K562 (cell line): ENCODE results near the gene BRME1. TPM values are rescaled to one million over a fixed set of nuclear protein-coding genes. Genes with fewer than 3 reads are reported as not detected.

Source experiments
- CHD1 ChIP-seq: fragments of 200-600 bp; sonication (generic); IDR thresholded peaks from one replicate; pipeline ENCODE4 v1.6.1; 2012; ENCODE audit warnings: mild to moderate bottlenecking, moderate library complexity, low read length, inconsistent platforms
- DPF2 ChIP-seq: fragments of 450-650 bp; IDR thresholded peaks from 2 replicates; pipeline ENCODE4 v1.6.1; 2016
- GATAD2B ChIP-seq: fragments of 450-650 bp; IDR thresholded peaks from 2 replicates; pipeline ENCODE4 v1.6.1; 2017; ENCODE audit warnings: mild to moderate bottlenecking, borderline replicate concordance
- JUND ChIP-seq, 2 experiments: IDR thresholded peaks; 2 replicates in 1 of 2; 3 replicates in 1 of 2; pipeline ENCODE4 v1.6.1; 2011; ENCODE audit warnings: borderline replicate concordance in 2 of 2, low read depth in 2 of 2, low read length in 2 of 2, improper control_type of control experiment in 1 of 2, missing biosample characterization in 1 of 2, missing genetic modification characterization in 1 of 2, missing genetic modification reagents in 1 of 2
- KLF13 ChIP-seq: fragments of 450-650 bp; IDR thresholded peaks from 2 replicates; pipeline ENCODE4 v1.6.1; 2016; ENCODE audit warnings: missing genetic modification characterization, low read depth, mild to moderate bottlenecking, missing compliant biosample characterization, moderate library complexity, borderline replicate concordance
- MAZ ChIP-seq, 2 experiments: fragments of 450-650 bp in 1 of 2; sonication (generic) in 1 of 2; formaldehyde crosslinking; IDR thresholded peaks in 1 of 2; conservative IDR thresholded peaks in 1 of 2; 2 replicates each; pipeline versions ENCODE4 v1.4.0 to v1.5.0; 2020; ENCODE audit warnings: mild to moderate bottlenecking in 1 of 2, missing genetic modification reagents in 1 of 2
- NFRKB ChIP-seq: fragments of 450-650 bp; IDR thresholded peaks from 2 replicates; pipeline ENCODE4 v1.6.1; 2016; ENCODE audit warnings: low read depth
- SMAD2 ChIP-seq: fragments of 150-350 bp; IDR thresholded peaks from 2 replicates; pipeline ENCODE4 v1.6.1; 2014; ENCODE audit warnings: low read depth, mild to moderate bottlenecking, low read length
- SP1 ChIP-seq: sonication (generic); formaldehyde crosslinking; IDR thresholded peaks from 2 replicates; pipeline ENCODE4 v1.8.1; 2022; ENCODE audit warnings: mild to moderate bottlenecking, missing genetic modification reagents
- SUPT5H ChIP-seq: fragments of 450-650 bp; IDR thresholded peaks from 2 replicates; pipeline ENCODE4 v1.6.1; 2016
- ZNF696 ChIP-seq: fragments of 250-450 bp; sonication (Bioruptor Pico); conservative IDR thresholded peaks from 2 replicates; pipeline ENCODE4 v1.4.0; 2020; ENCODE audit warnings: mild to moderate bottlenecking, moderate library complexity
- polyA plus RNA-seq, 8 experiments: library from polyadenylated mRNA; depleted of rRNA in 4 of 8; stranded (reverse) in 5 of 8; unstranded in 3 of 8; fragments of >200 nt; fragmentation: Nextera tagmentation in 2 of 8; fragmentation: Illumina TruSeq in 1 of 8; extraction: Ambion mirVana in 2 of 8; extraction: Trizol in 1 of 8; gene quantifications; 2 replicates each; pipeline versions ENCODE4 v1.2.1 to v1.2.3, GENCODE V29; 2011 to 2014; ENCODE audit warnings: inconsistent platforms in 1 of 8, missing spikeins in 1 of 8
- total RNA-seq, 7 experiments: library from RNA; depleted of rRNA in 6 of 7; stranded (reverse); fragments of >200 nt in 6 of 7; fragmentation: Illumina TruSeq in 2 of 7; extraction: Trizol in 2 of 7; gene quantifications; 2 replicates each; pipeline versions ENCODE4 v1.2.1 to v1.2.3, GENCODE V29; 2011 to 2021; ENCODE audit warnings: low replicate concordance in 1 of 7
- TF ChIP-seq, protein P1 (sequence below), 2 experiments: fragments of 450-650 bp in 1 of 2; sonication (generic) in 1 of 2; formaldehyde crosslinking in 1 of 2; IDR thresholded peaks; 2 replicates each; pipeline versions ENCODE4 v1.7.1 to v1.9.0; 2016 to 2022; ENCODE audit warnings: inconsistent platforms in 1 of 2, mild to moderate bottlenecking in 1 of 2, missing genetic modification reagents in 1 of 2
- TF ChIP-seq, protein P2 (sequence below): fragments of 250-450 bp; sonication (Bioruptor Pico); IDR thresholded peaks from 2 replicates; pipeline ENCODE4 v1.5.0; 2021
- TF ChIP-seq, protein P3 (sequence below): fragments of 250-450 bp; sonication (Bioruptor Pico); IDR thresholded peaks from 2 replicates; pipeline ENCODE4 v1.4.0; 2020; ENCODE audit warnings: mild to moderate bottlenecking

BRME1 gene
- total and polyA plus RNA-seq, 9 of the 15 experiments (the other 6 are each of a cell fraction or from before 2014, with no cell fraction given): 0.75 to 6.1 (median 3.6) TPM

DNA sequence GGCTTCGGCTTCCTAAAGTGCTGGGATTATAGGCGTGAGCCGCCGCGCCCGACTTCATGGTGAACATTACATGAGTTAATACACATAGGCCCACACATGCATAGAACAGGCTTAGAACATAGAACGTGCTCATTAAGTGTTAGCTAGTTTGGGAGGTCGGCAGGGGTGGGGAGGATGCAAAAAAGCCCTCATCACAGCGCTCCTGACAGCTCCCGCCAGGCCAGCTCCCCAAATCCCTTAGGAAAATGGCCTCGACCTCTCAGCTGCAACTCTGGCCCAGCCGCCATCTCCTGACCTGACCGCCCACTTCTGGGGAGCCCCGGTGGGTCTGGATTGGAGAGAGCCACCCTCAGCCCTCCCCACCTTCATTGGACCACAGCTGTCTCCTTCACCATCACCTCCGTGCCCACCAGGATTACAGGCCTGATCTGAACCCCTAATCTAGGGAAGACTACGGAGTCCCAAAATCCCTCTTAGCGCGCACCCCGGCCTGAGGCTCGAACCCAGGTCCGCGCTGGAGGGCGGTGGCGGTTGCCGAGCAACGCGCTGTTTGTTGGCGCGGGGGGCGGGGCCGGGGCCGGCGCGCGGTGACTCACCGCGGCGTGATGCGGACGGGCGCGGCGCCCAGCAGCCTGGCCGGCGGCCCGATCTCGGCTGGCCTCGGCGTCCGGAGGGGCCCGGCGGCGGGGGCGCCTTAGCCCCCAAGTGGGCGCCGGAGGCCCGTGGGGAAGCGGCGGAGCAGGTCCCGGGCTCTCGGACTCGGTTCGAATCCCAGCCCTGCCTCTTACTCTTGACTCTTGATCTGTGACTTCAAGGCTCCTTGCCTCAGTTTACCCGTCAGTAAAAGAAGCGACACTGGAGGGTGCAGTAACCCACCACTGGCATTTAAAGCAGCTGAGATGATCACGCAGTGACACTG is 55.7 kb downstream of the BRME1 start (continued):
- TF ChIP-seq, protein P1, sequence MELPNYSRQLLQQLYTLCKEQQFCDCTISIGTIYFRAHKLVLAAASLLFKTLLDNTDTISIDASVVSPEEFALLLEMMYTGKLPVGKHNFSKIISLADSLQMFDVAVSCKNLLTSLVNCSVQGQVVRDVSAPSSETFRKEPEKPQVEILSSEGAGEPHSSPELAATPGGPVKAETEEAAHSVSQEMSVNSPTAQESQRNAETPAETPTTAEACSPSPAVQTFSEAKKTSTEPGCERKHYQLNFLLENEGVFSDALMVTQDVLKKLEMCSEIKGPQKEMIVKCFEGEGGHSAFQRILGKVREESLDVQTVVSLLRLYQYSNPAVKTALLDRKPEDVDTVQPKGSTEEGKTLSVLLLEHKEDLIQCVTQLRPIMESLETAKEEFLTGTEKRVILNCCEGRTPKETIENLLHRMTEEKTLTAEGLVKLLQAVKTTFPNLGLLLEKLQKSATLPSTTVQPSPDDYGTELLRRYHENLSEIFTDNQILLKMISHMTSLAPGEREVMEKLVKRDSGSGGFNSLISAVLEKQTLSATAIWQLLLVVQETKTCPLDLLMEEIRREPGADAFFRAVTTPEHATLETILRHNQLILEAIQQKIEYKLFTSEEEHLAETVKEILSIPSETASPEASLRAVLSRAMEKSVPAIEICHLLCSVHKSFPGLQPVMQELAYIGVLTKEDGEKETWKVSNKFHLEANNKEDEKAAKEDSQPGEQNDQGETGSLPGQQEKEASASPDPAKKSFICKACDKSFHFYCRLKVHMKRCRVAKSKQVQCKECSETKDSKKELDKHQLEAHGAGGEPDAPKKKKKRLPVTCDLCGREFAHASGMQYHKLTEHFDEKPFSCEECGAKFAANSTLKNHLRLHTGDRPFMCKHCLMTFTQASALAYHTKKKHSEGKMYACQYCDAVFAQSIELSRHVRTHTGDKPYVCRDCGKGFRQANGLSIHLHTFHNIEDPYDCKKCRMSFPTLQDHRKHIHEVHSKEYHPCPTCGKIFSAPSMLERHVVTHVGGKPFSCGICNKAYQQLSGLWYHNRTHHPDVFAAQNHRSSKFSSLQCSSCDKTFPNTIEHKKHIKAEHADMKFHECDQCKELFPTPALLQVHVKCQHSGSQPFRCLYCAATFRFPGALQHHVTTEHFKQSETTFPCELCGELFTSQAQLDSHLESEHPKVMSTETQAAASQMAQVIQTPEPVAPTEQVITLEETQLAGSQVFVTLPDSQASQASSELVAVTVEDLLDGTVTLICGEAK (IDR thresholded peaks at IDR 0.05): 0 out of 2 replicates have a peak, but pooled peaks have one; percentile 46
- TF ChIP-seq, protein P1 (CRISPR knock-in tag; IDR thresholded peaks at IDR 0.05): no peak
- TF ChIP-seq DPF2 (no peak), MAZ (CRISPR knock-in tag; conservative IDR thresholded peaks at IDR 0.05 in 1 of 2, IDR thresholded peaks at IDR 0.05 in 1 of 2) (peak; percentile 58 to 68), NFRKB (peak; percentile 63; the same call in 1 of the 2 replicates), JUND (IDR thresholded peaks at IDR 0.05; ENCODE audit: borderline replicate concordance, low read depth, low read length) (peak; percentile 96), JUND (tag; IDR thresholded peaks at IDR 0.05; ENCODE audit: borderline replicate concordance, low read depth, low read length) (peak; percentile 81; the same call in 1 of the 3 replicates), GATAD2B (peak; percentile 96), KLF13 (tag) (peak; percentile 61; the same call in 1 of the 2 replicates), CHD1 (peak; percentile 74), SMAD2 (no peak), ZNF696 (no peak), SP1 (CRISPR knock-in tag) (0 out of 2 replicates have a peak, but pooled peaks have one; percentile 15), SUPT5H (0 out of 2 replicates have a peak, but pooled peaks have one; percentile 30)
- TF ChIP-seq, protein P2, sequence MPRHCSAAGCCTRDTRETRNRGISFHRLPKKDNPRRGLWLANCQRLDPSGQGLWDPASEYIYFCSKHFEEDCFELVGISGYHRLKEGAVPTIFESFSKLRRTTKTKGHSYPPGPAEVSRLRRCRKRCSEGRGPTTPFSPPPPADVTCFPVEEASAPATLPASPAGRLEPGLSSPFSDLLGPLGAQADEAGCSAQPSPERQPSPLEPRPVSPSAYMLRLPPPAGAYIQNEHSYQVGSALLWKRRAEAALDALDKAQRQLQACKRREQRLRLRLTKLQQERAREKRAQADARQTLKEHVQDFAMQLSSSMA (CRISPR knock-in tag): peak; percentile 77; the same call in 1 of the 2 replicates
- TF ChIP-seq, protein P3, sequence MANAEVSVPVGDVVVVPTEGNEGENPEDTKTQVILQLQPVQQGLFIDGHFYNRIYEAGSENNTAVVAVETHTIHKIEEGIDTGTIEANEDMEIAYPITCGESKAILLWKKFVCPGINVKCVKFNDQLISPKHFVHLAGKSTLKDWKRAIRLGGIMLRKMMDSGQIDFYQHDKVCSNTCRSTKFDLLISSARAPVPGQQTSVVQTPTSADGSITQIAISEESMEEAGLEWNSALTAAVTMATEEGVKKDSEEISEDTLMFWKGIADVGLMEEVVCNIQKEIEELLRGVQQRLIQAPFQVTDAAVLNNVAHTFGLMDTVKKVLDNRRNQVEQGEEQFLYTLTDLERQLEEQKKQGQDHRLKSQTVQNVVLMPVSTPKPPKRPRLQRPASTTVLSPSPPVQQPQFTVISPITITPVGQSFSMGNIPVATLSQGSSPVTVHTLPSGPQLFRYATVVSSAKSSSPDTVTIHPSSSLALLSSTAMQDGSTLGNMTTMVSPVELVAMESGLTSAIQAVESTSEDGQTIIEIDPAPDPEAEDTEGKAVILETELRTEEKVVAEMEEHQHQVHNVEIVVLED (CRISPR knock-in tag): peak; percentile 80
